Stimulated activated naive CD8-positive, alpha-beta T cell treated with anti-CD3 and anti-CD28 coated beads, Interleukin-15, Interleukin-2, amounts not matched to agents 100 U/mL and 50 U/mL, for 24 hours (primary cell): ENCODE data around the gene CCDC197.

Experiments used
- ATAC-seq: fragments of 150-1000 bp; cut with Tn5 transposase; one replicate; pipeline ENCODE4 v1.10.0; 2021
- DNase-seq: peaks from one replicate; pipeline ENCODE4 v3.0.0; 2021

The CCDC197 gene

DNA sequence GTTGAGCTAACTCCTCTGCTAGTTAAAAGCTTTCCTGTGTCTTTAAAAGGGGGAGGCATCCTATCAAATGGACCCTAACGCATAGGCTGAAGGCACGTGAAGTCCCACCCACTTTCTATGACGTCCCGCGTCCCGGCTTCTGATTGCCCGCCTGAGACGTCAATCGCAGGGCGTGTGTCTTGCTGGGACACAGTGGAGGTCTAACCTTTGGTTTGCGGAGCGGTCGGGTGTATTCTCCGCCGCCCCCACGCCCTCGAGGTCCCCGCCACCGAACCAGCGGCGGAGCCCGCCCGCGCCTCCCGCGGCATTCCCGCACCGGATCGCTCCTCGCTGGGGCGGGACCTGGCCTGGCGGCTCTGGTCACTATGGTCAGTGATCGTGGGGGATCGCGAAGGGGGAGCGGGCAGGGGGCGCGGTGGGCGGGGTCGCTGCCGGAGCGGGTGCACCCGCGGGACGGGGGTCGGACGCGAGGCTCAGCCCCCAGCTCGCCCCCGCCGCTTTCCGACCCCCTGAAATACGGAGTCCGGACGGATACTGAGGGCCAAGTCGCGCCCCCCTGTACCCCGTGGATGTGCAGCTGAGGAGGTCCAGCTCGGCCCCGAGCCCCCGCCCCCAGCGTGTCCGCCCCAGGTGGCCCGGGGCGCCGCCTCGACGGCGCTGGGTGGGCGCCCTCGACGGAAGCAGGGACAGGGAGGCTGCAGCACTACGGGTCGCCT lies 29.2 kb downstream of the CCDC197 start, which contains the start of gene OTUB2:
TSS of gene OTUB2 (plus strand) at position 168 of the 716 bp plus-strand sequence. CDS start at position 366, 198 bp downstream.
- ATAC-seq (peak; percentile 95), DNase-seq (peak; percentile 94)

DNA sequence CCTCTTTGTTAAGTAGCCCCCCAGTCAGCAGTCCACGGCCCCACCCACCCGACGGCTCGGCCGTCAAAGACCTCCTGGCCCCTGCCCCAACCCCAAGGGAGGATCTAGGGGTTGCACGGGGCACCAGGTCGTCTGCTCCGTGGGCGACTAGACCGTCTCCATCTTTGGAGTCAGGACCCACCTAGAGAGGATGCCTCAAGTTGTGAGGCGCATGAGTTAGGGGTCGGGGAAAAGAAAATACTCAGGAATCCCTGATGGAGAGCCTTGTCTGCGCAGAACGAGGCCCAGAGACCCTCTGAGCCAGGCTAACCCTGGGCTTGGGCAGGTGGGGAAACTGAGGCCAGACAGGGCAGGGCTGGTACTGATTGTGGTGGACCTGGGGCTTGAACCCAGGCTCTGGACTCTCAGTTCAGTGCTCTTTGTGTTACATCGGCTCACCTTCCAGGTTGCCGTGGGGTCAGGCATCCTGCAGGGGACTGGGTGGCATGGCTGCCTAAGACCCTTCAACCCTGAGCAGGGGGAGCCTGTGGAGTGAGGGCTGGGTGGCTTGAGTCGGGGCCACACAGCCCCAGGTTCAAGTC lies 29.9 kb downstream of the CCDC197 start:
- DNase-seq (no peak), ATAC-seq (no peak)

DNA sequence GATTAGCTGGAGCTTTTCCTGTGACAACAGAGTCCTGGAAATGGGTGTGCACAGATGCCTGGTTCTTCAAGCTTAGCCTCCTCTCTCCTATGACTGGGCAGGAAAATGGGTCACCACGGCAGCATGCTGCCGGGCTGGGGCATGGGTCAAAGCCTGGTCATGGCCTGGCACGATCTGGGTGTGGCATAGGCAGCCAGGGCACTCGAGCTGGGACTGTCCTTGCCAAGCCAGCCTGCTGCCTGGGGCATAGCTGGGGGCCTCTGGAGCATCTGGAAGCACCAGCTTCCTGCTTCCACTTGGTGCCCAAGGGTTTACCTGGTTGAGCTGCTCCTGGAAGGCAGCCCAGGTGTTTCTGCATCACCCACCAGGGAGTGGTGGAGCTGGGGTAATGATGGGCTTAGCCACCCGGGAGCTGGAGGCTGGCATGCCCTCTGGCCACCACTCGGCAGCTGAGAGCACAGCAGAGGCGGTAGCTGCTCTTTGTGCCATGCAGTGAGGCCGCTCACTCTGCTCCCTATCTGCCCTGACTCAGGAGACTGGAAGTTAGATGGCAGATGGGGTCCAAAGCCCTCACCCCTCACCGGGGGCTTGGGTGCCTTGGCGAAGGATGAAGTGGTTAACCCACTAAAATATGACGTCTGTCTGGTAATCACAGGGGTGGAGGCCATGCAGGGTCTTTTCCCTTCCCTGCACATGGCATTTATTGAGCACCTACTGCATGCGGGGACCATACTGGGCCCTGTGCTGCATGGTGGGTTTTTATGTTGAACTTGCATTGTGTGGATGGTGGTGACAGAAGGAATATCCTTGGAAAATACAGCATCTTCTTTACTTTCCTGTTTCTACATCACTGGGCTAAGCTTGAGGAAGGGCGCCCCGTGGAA lies 30.7 kb downstream of the CCDC197 start:
- ATAC-seq (no peak), DNase-seq (no peak)

DNA sequence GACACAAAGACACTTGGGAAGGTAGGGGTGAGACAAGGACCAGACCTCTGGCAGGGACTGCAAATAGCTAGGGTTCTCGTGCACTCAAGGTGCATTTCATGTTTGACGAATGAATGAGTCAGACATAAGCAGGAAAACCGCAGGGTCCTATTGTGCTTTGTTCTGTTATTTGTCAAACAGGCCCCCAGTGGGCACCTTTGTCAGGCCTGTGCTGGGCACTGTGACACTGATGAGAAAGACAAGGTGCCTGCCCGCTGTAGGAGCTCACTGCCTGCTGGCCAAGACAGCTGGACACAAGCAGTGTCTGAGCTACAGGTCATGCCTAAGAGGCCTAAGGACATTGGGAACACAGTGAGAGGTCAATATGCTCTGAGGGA lies 31.3 kb downstream of the CCDC197 start:
- DNase-seq (peak; percentile 21), ATAC-seq (peak; percentile 24)

DNA sequence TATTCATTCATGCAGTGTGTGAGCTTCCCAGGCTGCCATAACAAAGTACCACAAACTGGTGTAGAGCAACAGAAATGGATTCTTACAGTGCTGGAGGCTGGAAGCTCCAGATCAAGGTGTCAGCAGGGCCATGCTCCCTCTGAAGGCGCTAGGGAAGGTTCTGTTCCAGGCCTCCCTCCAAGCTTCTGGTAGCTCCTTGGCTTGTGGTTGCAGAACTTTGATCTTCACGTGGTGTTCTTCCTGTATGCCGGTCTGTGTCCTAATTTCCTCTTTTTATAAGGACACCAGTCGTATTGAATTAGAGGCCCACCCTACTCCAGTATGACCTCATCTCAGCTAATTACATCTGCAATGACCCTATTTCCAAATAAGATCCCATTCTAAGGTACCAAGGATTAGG lies 32.2 kb downstream of the CCDC197 start:
- ATAC-seq (no peak), DNase-seq (no peak)

DNA sequence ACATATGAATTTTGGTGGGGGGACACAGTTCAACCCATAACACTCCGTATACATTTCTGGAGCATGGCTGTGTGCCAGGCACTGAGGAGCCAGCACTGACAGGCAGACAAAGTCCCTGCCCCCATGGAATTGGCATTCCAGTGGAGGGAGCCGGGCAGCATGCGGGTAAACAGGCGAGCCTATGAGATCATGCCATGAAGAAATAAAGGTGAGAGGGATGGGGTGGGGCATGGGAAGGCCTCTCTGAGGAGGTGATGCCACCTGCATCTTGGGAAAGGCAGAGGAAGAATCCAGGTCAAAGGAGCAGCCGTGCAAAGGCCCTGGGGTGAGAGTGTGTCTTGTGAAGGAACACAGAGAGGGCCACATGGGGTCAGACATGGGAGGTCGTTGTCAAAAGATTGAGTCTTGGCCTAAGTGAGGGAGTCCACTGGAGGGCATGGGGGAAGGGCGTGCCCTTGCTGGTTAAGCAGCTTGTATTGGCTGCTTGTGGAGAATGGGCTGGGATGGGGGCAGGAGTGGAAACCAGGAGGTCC lies 32.6 kb downstream of the CCDC197 start:
- DNase-seq (no peak), ATAC-seq (no peak)

DNA sequence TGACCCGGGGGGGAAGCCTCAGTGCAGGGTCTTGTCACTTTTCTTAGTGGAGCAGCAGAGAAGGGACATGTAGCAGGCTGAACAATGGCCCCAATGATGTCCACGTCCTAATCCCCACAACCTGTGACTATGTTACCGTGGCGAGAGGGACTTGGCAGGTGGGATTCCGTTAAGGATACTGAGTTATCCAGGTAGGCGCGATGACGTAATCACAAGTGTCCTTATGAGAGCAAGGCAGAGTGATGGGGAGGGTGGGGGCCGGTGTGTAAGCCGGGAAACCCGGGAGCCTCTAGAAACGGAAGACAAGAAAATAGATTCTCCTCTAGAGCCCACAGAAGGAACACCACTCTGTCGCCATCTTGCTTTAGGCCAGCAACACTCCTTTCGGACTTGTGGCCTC lies 33.5 kb downstream of the CCDC197 start:
- no peak for DNase-seq

DNA sequence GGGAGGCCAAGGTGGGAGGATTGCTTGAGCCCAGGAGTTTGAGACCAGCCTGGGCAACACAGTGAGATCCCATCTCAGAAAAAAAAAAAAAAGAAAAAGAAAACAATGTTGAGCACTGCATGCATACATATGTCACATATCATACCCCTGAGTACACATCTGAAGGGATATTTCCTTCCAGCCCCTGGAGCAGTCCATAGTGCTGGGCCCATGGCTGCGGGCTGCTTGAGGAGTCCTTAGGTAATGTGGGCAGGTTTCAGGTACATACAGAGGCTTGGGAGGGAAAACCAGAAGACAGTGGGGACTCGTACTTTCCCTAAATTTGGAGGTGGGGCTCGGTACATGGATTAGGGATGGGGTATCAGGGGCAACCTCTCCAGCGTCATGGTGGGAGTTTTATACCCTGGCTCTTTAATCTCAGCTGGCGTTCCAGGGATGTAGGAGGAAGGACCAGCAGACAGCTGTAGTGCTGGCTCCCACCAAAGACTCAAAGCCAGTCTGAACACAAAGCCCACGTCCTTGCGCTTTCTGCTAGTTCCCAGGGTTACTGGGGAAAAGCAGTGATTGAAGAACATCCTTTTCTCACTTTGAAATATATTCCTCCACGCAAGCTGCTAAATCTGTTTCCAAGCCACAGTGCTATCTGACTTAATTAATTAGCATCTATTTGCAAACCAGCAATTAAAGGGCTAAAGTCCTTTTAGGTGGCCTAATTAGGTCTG lies 34.2 kb downstream of the CCDC197 start:
- DNase-seq, result no peak
- ATAC-seq, result no peak

More for the DNA sequence above, 33.5 kb downstream of the CCDC197 start:
- ATAC-seq, result no peak

DNA sequence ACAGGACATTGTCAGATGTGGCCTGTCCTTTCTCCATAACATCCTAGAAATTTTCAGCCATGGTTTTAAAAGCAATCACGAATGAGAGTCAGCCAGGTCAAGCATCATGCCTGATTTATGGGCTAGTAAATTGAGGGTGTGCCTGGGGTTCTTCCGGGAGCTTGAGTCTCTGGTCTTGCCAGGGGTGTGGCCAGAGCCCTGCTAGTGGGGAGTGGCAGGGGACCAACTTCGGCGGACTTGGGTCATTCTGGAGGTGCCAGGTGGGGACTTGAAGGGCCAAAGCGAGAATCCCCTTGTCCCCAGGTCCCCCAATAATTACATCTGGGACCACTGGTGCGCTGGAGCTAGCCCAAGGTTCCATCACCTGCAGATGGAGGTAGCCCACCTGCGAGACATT lies 34.8 kb downstream of the CCDC197 start:
- DNase-seq (no peak), ATAC-seq (no peak)

DNA sequence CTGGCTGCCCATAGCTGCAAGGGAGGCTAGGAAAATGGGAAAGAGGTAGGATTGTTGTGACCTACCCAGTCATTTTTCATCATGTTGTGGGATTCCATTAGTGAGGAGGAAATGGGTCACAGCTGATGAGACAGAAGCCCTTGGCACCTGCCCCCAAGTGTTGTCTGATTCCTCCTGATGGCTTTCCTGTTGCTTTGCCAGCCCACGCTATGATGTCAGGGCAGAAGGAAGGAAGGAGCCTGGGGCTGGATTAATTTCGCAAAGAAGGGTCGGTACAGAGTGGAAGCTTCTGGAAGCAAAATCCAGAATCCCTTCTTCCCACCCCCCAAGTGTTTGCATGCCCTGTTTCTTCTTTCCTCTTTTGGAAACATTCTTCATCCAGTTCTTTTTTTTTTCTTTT lies 37.8 kb downstream of the CCDC197 start:
- DNase-seq, result no peak
- ATAC-seq, result no peak

DNA sequence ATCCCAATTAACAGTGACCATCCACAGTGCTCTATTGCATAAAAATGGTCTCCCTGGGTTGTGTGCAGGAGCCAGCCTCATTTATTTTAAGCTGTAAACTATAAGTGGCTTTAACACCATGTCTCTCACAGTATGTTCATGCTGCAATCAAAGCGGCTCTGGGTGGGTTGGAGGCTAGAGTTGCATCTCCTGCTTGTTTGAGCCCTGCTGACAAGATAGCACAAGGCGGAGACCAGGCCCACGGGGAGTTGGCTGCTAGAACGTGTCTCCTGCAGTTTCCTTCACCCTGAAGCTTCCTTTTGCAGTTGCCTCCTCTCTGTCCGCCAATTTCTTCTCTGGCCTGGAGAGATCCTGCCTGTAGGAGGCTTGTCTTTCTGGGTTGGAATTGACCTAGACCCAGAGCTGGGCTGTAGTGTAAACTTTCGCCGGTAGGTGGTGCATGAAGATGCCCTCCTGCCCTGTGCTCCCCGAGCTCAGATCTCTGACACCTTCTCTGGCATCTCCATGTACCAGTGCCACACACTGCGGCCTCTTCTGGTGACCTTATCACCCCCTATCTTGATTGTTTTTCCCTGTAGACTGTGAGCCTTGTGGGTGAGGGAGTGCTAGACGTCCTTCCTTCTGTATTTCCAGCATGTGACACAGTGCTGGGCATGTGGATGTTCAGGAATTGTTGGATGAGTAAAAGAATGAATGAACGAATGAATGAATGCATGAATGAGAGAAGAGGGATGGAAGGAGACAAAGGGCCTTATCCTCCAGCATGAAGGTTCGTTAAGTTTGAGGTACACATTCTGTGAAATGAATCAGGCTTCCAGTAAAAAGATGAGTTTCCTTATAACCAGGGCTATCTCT lies 39.4 kb downstream of the CCDC197 start:
- DNase-seq (peak; percentile 82), ATAC-seq (peak; percentile 96)

DNA sequence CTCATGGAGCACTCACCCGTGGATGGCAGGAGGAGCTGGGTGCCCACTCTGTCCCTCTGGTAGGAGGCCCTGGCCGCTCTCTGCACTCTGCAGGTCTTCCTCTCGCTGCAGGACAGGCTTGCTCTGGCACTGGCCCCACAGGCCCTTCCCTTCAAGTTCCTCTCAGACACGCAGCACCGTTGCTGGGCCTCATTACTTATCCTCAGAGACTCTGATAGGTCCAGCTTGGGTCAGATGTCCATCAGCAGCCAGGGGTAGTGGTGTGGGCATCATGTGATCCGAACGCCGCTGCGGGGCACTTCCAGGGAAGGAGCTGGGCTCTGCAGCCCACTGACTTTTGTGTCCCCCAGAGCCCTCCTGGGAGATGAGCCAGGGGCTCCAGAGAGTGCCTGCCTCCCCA lies 40.9 kb downstream of the CCDC197 start:
- ATAC-seq (no peak), DNase-seq (no peak)

DNA sequence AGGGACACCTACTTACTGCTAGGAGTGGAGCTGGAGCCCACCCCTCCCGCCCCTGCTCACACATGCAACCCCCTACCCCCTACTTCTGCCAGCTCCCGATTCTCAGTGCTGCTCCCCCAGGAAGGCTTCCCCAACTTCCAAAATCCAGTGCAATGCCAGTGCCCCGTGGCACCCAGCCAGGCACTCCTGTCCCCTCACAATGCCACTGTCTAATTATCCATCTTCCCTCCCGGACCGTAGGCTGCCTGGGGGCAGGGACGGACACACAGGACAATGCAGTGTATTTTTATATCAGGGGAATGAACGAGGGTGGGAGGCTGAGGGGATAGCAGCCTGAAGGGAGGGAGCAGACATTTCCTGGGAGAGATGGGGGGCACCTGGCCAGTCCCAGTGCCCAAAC lies 41.4 kb downstream of the CCDC197 start:
- ATAC-seq, result no peak

DNA sequence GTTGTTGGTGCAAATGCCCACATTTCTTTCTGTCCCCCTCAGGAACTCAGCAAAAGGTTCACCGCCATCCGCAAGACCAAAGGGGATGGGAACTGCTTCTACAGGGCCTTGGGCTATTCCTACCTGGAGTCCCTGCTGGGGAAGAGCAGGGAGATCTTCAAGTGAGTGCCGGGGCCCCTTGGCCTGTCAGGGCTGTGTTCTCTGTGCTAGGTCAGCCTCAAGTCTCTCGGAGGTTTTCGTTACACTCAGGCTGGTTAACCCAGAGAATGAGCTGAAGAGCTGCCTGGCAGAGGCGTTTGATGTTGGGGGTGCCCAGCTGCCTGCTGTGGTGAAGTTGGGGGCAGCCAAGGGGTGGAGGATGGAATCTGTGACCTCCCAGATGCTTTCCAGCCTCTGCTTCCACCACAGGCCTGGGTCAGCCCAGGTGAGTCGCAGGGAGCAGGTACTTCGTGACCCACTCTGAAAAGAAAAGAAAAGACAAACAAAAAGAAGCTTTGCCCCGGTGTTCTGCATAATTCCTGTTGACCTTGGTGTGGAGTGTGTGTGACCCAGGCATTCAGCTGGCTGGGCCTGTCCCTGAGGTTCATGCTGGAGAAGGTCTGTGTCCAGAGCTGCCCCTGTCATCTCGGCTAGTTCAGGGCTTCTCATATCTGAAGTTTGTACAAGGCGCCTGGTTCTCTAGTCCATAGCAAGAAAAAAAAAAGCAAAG lies 42.0 kb downstream of the CCDC197 start:
- ATAC-seq, result no peak
- no peak for DNase-seq

More for the DNA sequence above, 41.4 kb downstream of the CCDC197 start:
- DNase-seq, result no peak

DNA sequence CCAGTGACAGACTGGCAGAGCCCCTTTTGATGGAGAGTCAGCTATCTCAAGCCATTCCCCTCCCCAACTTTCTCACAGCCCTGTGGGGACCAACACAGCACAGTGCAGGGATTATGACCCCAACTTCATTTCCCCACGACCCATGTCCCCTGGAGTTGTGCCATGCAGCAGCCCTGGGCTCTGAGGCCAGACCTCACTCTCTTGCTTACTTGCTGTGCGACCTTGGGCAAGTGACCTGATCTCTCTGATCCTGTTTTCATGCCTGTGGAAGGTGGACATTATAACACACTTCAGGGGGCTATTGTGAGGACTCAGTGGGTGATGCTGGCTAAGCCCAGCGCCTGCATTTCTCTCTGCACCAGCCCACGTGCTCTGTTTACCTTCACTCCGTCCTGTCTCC lies 43.1 kb downstream of the CCDC197 start:
- DNase-seq, result no peak
- ATAC-seq, result no peak

DNA sequence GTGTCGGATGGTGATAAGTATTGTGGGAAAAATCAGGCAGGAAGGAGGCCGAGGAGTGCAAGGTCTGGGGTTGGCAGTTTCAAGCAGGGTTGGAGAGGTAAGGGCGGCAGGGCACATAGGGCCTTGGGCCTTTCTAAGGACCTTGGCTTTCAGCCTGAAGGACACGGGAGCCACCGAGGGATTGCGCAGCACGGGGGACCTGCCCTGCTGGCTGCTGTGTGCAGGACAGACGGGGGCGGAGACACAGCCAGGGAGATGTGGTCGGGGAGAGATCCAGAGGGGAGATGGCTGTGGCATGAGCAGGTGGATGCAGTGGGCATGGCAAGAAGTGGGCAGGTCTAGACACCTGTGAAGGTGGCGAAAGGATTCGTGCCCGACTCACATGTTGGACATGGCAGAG lies 43.7 kb downstream of the CCDC197 start:
- DNase-seq (no peak), ATAC-seq (no peak)

DNA sequence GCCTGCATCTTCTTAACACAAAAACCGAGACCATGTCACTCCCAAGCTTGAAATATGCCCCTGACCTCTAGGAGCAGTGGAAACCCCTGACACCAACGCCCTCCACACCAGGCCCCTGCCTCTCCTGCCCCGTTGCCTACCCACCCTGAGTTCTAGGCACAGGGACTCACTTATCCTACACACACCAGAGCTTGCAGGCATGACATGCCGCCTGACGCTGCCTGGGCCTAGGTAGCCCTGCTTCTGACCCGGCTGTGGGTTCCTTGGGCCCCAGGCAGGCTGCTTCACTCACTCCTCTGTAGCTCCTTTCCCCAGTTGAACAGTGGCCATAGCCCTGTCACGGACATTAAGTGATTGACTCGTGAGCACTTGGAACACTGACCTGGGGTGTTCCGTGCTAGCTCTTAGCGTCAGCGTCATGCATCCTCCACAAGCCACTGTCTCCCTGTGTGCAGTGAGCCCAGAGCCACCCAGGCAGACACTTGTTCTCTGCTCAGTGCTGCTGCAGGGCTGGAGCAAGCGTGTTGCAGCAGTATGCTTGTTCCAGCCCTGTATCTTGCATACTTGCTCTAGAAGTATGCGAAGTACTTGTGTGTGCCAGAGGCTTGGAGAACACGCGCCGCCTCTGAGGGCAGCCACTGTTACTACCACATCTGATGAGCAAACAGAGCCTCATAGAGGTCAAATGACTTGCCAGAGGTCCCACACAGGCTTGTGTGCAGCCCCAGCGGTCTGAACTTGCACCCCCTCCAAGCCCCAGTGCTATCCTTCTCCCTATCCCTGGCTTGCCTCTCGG lies 44.6 kb downstream of the CCDC197 start:
- ATAC-seq, result no peak
- no peak for DNase-seq

DNA sequence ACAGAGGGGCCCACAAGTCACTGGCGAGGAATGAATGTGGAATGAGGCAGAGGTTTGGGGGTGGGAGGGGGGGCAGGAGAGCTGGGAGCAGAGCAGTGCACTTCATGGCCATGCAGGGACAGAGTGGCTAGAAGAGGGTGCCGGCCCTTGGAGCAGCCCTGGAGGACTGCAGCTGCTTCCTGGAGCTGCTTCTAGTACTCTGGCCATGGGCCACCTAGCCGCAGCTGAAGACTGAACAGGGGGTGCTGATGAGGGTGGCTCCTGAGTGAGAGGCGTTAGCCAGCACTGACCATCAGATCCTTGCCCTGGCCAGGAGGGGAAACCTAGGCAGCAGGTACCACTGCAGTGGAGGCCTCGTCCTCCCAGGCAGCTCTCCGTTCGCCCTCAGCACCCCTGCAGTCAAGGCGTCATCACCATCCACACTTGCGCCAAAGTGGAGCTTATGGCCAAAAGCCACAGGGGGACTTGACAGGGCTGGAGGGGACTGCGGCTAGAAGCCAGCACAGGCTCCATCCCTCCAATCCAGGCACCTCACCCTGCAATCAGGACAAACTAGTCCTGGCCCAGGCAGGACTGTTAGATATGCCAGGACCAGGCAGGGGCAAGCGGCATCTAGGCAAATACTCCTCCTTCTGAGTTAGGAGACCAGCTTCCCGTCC lies 45.5 kb downstream of the CCDC197 start:
- ATAC-seq, result no peak
- DNase-seq, result no peak

DNA sequence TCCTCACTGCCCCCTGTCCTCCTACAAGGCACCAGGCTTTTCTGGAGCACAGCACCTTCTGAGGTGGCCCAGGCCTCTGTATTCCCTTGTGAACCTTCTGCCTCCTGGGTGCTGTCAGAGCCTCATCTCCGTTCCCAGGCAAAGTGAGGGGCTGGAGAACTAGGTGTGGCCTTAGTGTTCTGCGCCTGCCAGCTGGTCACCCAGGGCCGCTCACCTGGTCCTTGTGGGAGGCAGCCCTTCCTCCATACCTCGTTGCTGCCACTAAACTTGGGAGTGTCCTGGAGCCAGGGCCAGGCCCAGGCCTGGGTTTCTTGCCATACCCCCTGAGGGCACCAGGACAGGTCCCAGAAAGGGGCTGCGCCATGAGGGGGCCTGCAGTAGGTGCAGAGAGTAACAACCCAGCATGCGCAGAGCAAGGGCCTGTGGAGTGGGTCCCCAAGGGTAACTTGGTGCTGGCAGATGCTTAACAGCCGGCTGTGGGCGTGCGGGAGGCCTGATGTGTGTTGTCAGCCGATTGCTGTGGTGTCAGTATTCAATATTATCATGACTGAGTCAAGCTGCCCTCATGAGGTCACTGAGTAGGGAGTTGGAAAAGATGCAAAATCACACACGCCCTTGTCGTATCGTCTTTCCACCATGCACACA lies 46.1 kb downstream of the CCDC197 start:
- no peak for ATAC-seq

More for the DNA sequence above, 46.1 kb downstream of the CCDC197 start:
- DNase-seq, result no peak
